Fibroblast of pulmonary artery (primary cell): Measurements from ENCODE around the gene COL9A1.

ENCODE experiments used
- DNase-seq: peaks from one replicate; pipeline ENCODE4 v3.0.0-alpha.2; 2010; ENCODE audit warnings: low read depth
- H3K4me3 ChIP-seq: replicated peaks from 2 replicates; pipeline ENCODE4 v1.5.1; 2011; ENCODE audit warnings: low read depth, mild to moderate bottlenecking, control low read depth, low read length, moderate library complexity
- TF ChIP-seq, protein P1 (sequence below): IDR thresholded peaks from 2 replicates; pipeline ENCODE4 v1.5.1; 2011; ENCODE audit warnings: mild to moderate bottlenecking, control low read depth, low read length, inconsistent platforms; ENCODE audit errors: missing control alignments

The COL9A1 gene

DNA sequence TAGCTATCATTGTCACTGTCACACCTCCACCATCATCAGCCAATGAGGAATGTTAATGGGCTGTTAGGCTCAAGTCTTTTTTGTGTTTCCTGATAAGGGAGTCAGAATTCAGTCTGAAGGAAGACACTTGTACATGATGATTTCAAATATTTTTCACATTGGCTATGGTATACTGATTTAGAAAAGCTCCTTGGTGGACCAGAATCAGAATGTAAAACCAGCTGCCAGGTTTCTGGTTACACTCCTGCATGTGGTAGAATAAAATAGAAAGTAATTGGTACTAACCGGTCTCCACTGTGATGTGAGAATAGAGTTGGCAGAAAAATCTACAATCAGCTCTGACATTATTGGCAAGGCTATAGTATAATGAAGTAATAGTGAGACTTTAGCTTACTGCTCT, 10.7 kb downstream of the COL9A1 start:
- TF ChIP-seq, protein P1, sequence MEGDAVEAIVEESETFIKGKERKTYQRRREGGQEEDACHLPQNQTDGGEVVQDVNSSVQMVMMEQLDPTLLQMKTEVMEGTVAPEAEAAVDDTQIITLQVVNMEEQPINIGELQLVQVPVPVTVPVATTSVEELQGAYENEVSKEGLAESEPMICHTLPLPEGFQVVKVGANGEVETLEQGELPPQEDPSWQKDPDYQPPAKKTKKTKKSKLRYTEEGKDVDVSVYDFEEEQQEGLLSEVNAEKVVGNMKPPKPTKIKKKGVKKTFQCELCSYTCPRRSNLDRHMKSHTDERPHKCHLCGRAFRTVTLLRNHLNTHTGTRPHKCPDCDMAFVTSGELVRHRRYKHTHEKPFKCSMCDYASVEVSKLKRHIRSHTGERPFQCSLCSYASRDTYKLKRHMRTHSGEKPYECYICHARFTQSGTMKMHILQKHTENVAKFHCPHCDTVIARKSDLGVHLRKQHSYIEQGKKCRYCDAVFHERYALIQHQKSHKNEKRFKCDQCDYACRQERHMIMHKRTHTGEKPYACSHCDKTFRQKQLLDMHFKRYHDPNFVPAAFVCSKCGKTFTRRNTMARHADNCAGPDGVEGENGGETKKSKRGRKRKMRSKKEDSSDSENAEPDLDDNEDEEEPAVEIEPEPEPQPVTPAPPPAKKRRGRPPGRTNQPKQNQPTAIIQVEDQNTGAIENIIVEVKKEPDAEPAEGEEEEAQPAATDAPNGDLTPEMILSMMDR = no peak
- H3K4me3 ChIP-seq = no peak overlapping the region
- DNase-seq = no peak

DNA sequence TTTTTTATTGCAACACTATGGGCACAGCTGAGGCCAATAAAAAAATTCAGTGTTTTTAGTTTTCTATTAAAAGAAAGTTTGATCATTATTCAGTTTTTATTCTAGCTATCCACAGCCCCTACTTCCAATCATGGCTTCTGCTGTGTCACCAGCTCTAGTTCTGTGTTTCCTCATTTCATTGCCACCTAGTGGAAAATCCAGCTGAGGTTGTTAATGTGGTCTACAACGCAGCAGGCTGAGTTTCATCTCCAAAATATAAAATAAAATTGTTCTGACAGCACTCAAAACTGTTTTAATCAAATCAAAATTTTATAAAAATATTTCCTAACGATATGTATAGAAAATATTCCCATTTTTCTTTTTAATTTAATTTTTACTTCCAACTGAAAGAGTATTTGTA, 13.6 kb downstream of the COL9A1 start:
- H3K4me3 ChIP-seq = no peak overlapping the region
- DNase-seq = no peak
- TF ChIP-seq, protein P1 = no peak

DNA sequence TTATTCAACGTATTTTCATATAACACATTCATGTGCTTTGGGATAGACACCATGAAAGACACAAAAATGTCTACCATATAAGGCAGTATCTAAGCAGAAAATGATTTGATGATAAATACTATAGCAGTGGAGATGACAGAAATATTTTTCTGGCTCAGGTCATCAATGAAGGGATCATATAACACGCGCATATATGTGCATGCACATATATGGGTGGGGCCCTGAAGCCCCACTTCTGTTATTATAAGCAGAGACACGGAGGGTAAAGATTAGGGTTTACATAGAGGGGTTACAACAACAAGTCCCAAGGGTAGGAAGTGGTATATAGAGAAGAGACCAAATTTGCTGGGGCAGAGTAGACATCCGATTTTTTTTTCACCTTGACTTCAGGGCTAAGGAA, 16.0 kb downstream of the COL9A1 start:
- H3K4me3 ChIP-seq = no peak overlapping the region
- DNase-seq = no peak
- TF ChIP-seq, protein P1 = no peak

DNA sequence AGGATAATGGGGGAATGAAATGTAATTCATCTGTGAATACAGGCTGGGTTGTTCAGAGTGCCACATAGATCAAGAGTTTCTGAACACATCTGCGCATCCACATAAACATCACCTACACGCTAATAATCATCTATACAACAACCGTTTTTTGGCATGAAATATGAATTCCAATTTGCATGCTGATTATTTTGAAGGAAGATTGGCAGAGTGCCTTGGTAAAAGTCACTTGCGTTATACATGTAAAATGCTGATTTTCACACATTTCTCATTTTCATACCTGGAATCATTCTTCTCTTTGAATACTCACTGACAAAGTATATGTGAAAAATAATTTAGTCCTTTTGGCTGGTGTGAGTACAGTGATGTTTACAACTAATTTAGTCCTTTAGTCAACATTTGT, 17.7 kb downstream of the COL9A1 start:
- DNase-seq = no peak
- no peak overlapping the region for H3K4me3 ChIP-seq
- TF ChIP-seq, protein P1 = no peak

DNA sequence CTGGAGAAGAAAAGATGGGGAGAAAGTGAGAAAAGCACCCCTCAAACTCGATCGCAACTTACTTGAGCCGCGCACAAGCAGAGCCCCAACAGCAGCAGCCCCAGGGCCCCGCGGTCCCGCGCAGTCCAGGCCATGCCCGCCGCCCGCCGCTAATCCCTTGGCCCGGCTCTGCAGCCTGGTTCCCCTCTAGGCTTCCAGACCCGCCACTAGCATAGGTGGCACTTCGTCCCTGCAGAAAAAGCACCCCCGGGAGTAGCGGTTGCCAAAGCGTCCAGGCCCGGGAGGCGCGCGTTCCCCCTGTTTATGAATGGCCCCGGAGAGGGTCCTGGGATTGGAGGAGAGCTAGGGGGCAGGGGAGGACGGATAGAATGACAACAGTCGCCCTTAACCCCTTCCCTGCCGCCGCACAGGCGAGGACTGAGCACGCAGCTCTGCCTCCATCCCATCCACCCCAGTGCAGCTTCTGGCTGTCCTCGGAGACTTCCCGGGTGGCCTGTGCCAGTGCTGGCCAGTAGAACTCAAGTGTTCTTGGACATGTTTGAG, 19.9 kb downstream of the COL9A1 start:
- TF ChIP-seq, protein P1 = no peak
- no peak overlapping the region for H3K4me3 ChIP-seq
- DNase-seq = no peak

DNA sequence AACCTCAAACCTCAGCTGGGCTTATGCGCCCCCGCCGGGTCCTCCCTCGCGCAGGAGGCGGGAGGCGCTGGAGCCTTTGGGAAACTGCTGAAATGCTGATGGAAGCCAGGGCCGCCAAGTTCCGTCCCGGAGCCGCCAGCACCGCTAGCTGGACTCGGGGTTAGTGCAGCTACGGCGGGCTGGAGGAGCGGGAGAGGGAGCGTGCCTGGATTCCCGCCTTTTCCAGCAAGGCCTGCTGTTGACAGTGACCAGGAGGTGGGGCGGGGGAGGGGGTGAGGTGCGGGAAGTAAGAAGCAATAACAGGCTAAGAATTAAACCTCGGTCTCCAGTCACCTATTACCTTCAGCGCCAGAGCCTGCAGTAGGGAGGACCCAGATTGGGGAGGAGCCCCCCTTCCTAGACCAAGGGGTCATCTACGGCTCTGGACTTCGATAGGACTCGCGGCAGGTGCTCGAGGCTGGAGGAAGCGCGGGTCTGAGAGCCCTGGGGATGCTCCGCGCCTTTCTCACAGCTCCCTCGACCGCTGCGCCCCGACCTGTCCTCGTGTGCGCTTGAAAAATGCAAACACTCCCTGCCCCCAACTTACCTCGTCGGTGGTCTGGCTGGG, 20.5 kb downstream of the COL9A1 start:
- TF ChIP-seq, protein P1 = no peak
- DNase-seq = no peak
- no peak overlapping the region for H3K4me3 ChIP-seq

DNA sequence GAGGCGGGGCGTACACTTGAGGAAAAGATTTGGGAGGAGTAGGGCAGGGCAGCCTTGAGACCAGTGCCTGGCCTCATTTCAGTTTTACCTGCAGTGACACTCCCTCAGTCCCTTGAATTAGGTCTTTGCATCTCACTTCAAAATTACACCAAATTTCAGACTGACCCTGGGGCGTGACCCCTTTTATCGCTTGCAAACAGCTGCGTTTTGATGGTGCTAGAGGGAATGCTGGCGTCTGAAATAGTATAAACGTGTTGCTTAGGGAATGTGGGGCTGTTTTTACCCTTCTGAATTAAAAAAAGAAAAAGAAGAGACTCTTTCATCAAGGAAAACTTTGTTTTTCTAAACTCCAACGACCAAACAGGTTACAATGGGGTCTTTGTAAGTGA, 21.0 kb downstream of the COL9A1 start:
- TF ChIP-seq, protein P1 = no peak
- no peak overlapping the region for H3K4me3 ChIP-seq

More for the DNA sequence above, 21.0 kb downstream of the COL9A1 start:
- DNase-seq = no peak
